ENCODE results near the gene EZH2. TPM values are rescaled to one million over a fixed set of nuclear protein-coding genes. Genes with fewer than 3 reads are reported as not detected.

The EZH2 gene
- 2.3 TPM for total RNA-seq
- long read RNA-seq, partial matches to known transcripts: 0 of 11 reads
- long read RNA-seq, other reads (novel, unspliced or antisense): 7 of 11 reads

DNA sequence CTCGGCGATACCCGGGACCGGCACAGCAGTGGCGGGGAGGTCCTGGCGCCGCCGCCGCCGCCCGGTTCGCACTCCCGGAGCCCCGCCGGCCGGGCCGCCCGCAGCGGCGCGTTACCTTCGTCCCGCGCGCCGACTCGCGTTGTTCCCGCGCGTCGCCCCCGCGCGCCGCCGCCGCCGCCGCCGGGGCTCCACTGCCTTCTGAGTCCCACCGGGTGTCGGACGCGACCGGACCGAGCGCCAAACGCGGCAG is at the start of gene EZH2:
Gene EZH2, minus strand, starts transcription at position 243 of the 250 bp plus-strand sequence. CDS start 36,993 bp downstream, outside the sequence.
- no peak for DNase-seq (ENCODE audit: low spot score)

DNA sequence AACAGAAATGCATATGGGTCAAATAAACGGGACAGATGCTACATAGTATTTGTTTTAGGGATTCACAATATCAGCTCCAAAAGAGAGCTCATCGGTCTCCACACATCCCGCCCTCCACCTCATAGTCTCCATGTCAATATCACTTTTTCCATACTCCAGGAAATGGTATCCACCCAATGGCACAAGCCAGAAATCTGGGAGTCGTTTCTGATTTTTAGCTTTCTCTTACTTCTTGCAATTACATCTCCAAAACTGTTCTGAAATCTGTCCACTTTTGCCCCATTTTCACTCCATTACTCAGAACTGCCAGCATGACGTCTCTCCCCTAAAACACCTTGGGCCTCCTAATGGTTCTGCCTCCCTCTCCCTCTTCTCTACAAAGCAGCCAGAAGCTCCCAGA is 47.4 kb upstream of the EZH2 start:
- DNase-seq (ENCODE audit: low spot score): no peak

DNA sequence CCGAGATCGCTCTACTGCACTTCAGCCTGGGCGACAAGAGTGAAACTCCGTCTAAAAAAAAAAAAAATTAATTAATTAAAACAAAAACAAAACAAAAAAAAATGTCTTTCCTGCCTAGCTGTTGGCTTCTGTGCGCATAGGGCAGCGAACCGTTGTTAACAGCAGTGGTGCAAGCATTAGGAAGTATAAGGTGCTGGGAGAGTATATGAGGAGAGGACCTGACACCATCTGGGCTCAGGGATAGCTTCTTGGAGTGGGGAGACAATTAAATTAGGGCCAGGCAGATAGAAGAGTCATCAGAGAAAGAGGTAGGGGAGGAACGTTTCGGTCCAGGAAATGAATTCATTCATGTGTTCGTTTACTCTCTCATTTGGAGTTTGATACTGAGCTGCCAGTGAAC is 46.2 kb upstream of the EZH2 start:
- DNase-seq (ENCODE audit: low spot score): no peak

DNA sequence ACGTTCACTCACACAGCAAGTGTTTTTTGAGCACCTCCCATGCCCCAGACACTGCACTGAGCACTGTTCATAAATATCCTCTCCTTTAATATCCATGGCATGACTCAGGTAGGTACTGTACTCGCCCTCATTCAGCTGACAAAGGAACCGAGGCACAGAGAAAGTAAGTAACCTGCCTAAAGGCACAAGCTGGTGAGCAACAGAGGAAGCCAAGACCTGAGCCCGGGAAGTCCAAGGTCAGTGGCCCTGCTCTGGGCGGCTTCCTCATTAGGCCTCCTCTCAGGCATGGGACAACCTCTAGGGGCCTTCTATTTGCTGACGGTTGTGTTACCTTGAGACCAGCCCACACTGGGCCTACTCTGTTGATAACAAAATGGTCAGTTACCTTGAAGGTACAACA is 45.1 kb upstream of the EZH2 start:
- no peak for DNase-seq (ENCODE audit: low spot score)

DNA sequence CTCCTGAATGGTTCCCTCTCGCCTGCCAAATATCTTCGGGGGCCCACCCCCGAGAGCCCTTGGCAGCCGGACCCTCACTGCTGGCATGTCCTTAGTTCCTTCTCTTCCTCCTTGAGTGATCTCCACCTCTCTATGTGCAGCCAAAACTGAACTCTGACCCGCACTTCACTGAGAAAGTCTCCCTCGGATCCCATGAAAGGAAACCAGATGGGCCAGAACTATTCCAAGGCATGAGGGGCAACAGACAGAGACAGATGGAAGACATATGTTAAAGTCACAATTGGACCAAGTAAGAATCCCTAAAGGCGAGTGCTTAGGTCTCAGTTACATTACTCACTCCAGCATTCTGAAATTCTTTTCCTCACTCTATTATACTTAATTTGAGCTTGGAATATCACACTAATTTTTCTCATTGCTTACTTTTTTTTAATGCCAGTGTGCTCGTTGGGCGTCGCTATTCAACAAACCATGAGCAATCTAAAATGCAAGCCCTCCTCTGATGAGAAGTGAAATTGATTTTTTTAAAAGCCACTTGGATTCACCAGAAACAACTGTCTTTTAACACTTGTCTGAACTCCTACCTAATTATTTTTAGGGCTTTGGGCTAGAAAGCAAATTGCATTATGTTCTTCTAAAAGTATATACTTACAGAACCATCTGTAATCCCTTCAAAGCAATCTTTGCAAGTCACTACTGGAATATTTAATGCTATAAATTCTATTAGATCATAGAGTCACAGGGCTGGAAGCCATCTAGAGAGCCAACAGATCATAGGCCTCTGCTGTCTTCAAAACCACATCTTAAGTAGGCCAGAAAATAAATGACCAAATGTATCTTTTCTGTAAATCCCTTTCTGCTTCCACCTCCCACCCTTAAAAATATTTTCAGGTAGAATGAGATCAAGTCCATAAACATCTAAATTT is 43.3 kb upstream of the EZH2 start:
- peak; percentile 30 for DNase-seq (ENCODE audit: low spot score)

DNA sequence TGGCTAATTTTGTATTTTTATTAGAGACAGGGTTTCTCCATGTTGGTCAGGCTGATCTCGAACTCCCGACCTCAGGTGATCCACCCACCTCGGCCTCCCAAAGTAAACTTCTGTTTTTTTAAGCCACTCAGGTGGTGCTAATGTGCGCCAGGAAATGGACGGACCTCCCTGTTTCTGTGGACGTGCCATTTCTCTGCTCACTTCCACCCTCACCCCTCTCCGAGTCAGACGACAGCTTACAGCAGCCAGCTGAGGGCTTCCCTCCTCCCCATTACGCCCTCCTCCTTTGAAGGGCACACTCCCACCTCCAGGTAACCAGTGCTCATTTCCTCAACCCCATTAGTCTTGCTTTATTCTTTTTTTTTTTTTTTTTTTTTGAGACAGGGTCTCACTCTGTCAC is 41.7 kb upstream of the EZH2 start:
- DNase-seq (ENCODE audit: low spot score): peak; percentile 12

DNA sequence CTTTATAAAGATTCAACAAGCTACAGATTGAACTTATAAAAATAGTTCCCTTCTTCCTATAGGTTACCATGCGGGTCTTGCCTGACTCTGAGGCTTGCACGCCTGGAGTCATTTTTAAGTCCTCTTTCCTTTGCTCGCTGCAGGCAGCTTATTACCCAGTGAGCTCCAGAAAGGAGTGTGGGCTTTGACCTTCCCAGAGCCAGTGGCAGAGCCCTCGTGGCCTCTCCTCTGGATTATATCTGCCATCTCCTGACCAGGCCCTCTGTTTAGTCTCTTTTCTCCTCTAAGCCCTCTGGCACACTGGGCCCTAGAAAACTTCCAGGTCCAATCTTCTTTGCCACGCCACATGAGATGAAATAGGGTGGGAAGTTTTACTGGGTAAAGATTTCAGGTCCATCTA is 39.9 kb upstream of the EZH2 start:
- DNase-seq (ENCODE audit: low spot score): no peak

DNA sequence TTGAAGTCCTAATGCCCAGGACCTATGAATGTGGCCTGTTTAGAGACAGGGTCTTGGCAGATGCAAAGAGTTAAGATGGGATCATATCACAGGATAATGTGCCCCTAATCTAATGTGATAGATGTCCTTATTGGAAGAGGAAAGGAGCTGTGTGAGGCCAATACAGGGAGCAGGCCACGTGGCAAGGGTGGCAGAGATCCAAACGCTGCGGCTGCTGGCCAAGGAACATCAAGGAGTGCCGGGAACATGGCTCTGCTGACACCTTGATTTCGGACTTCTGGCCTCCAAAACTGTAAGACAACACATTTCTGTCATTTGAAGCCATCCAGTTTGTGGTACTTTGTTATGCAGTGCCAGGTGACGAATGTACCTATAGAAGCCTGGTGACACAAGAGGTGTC is 37.7 kb upstream of the EZH2 start:
- DNase-seq (ENCODE audit: low spot score): no peak

DNA sequence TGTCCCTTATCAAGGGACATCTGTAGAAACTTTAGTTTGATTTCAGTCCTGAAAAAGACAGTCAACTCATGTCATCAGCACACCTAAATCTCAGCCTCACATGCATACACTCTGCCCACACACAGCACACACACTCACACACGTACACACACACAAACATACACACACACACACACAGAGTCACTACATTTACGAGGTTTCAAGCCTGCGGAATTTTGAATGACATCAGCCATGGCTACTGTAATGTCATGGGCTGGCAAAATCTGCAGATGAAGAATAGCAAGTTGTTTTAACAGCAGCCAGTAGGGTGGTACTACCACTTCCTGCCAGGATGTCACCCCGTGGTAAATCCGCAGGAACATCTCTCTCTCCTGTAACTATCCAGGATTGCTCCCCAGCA is 37.1 kb upstream of the EZH2 start:
- DNase-seq (ENCODE audit: low spot score): peak; percentile 64

DNA sequence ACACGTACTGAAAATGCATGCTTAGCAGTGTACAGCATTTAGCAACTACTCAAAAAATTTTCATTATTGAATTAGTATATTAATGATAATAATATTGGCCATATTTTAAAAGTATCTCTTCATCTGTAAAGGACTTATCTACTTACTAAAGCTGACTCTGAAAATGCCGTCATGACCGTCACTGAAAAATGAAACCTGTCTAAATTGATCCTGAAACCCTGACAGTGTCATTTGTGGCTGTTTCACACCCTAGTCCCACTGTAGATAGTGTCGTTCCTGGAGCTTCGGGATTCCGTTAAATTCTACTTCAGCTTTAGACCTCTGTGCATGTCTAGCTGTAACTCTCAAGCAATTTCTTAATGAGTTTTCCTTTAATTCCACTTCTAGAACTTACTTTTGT is 35.8 kb upstream of the EZH2 start:
- DNase-seq (ENCODE audit: low spot score): no peak

DNA sequence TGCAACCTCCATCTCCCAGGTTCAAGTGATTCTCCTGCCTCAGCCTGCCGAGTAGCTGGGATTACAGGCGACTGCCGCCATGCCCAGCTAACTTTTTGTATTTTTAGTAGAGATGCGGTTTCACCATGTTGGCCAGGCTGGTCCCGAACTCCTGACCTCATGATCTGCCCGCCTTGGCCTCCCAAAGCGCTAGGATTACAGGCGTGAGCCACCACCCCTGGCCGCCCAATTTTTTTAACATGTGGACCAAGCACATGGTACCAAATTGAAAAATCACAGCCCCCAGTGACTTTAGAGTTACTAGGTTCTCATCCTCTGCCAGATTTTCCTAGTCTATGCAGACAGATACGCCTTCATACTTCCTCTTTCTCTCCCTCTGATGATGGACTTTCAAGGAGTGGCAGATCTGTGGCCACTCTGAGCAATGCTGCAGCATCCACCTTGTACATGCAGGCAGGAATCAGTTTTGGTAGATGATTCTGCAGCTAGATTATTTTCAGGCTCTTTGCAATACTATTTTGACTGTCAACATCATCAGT is 34.0 kb upstream of the EZH2 start:
- peak; percentile 20 for DNase-seq (ENCODE audit: low spot score)

DNA sequence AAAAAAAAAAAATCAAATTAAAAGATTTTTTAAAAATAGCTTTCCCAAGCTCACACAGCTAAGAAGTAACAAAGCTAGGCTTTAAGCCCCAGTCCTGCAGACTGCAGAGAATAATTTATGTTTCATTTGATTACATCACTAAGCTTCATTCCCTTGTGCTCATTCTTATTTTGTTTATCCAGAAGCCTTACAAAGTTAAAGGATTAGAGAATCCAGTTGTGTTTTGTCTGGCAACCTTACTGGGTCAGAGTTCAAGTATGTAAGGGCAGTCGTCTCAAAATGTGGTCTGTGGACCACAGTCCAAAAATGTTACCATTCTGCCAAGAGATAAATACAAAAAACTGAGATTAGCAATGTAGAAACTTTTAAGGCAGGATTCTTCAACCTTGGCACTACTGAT is 32.1 kb upstream of the EZH2 start:
- no peak for DNase-seq (ENCODE audit: low spot score)

DNA sequence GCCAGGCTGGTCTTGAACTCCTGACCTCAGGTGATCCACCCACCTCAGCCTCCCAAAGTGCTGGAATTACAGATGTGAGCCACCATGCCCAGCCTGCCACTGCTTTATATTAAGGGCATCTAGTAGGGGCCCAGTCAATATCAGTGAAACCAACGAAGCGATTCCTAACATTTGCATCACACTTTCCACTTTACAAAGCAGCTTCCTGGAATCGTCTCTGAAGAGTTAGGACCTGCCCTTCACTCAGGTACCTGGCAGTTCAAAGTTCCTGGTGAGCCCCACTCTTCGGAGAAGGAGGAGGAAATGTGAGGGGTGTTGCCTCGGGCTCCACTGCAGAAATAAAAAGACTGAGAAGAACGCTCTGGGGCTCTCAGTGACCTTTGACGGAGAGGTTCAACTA is 31.1 kb upstream of the EZH2 start:
- peak; percentile 49 for DNase-seq (ENCODE audit: low spot score)

DNA sequence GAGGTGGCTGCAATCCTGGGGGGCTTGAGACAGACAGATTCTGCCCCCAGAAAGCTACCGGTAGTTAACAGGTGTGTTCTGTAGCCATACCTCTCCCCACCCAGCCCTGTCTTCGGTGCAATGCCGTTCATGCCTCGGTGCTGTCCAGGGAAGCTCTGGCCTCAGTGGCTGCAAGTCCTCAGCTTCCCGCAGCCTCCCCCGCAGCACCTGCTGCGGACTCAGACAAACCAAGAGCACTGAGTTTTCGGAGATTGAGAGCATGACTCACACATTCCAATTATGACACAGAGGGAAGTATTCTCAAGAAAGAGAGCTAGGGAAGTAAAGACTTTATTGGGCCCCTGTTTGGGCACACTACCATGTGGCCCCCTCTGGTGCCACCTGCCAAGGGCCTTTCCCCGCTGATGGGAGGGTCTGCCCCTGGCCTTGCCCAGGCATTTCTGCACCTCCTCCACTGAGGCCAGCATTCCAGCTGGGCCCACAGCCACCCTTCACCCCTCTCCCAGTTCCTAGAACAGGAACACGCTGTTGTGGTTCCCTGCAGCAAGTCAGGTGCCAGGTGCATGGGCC is 30.2 kb upstream of the EZH2 start:
- peak; percentile 65 for DNase-seq (ENCODE audit: low spot score)

DNA sequence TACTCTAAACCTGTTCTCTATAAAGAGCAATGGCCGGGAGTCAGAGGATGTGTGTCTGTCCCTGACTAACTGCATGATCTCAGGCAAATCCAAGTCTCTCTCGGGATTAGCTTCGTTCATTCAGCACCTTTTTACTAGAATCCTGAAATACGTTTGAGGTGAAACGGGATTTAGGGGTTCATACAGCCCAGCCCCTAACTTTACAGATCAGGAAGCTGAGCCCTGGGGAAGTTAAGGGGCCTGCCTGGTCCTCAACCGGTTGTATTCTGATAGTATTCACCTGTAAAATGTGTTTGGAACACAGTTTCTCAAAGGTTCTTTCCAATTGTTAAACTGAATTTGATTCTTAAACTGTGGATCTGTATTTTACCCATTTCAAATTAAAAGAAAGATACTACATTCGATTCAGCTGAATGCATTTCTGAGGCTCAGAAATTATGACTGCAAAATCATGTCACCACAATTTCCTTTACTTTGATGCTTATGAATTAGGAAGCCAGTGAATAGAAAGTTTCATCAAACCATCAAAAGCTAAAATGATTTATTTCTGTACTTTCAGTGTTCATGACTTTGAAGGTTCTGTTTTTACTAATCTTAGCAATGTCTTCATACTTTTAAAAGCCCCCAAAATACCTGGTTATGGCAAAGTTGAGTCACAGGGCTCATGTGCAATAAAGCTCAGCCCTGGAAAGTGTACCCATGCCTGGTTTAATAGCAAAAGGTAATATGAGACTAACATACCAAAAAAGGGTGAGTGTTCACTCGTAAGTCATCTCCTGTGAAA is 28.9 kb upstream of the EZH2 start:
- DNase-seq (ENCODE audit: low spot score): no peak

DNA sequence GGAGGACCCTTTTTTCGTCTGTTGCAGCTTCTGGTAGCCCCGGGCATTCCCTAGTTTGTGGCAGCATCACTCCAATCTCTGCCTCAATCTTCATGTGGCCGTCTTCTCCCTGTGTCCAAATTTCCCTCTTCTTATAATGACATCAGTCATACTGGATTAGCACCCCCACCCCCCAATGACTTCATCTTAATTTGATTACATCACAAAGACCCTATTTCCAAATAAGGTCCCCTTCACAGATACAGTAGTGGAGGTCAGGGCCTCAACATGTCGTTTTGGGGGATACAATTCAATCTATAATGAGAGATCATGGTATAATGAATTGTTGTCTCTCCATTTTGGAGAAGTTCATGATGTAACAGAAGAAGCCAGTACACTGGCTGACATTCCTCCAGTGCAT is 28.1 kb upstream of the EZH2 start:
- DNase-seq (ENCODE audit: low spot score): no peak

DNA sequence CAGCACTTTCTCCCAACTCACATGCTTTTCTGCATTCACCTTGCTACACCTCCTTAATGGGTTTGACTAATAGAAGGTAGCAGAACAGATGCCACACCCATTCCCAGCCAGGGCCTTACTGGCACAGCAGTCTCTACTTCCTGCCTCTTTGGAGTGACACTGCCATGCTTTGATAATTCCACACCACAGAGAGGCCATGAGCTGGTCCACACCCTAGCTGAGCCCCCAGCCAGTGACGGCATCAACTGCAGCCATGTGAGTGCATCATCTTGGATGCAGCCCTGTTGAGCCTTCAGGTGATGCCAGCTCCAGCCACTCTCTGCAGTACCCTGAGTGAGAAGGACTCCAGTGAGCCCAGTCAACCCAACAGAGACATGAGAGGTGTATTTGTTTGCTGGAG is 27.5 kb upstream of the EZH2 start:
- peak; percentile 76 for DNase-seq (ENCODE audit: low spot score)

DNA sequence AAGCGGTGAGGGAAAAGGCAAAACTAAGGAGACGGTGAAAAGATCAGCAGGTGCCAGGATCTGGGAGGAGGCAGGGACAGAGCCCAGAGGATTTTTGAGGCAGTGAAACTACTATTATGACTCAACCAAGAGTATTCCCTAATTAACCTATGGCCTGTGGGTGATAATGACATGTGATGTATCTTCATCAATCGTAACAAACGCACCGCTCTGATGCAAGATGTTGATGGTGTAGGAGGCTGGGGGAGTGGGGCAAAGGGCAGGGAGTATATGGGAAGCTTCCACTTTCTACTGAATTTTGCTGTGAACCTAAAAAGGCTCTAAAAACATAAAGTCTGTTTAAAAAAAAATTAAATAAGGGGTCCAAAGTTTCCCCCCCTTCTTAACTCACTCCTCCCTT is 25.5 kb upstream of the EZH2 start:
- DNase-seq (ENCODE audit: low spot score): no peak

DNA sequence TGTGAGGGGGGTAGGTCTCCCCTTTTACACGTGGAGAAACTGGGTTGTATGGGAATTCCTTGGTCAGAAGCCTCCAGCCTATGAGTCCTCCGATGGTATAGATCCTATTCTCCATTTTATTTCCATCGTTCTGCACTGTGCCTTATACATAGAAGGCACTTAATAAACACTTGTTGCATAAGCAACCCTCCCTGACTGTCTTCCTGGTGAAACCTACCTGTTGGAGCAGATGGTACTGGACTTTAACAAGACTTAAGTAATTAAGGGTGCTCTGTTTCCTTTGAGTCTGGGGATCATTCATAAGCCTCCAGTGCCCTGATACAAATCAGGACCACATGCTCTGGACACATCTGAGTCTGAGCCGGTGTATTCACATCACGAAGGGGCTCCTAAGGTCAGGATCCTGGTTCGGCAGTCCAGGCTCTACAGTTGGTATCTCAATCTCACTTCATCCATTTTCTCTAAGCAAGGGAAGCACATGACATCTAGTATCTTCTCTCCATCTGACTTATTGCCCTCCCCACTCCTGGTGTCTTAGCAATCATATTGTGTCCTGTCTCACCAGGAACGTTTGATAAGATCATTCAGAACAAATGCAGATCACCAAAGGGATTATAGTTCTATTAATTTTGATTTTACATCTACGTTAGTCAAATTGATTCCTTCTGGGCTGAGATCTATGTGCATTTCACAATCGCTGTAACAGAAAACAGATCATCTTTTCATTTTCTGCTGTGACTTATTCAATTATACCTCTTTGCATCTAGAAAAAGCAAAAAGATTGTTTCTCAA is 22.8 kb upstream of the EZH2 start:
- no peak for DNase-seq (ENCODE audit: low spot score)

DNA sequence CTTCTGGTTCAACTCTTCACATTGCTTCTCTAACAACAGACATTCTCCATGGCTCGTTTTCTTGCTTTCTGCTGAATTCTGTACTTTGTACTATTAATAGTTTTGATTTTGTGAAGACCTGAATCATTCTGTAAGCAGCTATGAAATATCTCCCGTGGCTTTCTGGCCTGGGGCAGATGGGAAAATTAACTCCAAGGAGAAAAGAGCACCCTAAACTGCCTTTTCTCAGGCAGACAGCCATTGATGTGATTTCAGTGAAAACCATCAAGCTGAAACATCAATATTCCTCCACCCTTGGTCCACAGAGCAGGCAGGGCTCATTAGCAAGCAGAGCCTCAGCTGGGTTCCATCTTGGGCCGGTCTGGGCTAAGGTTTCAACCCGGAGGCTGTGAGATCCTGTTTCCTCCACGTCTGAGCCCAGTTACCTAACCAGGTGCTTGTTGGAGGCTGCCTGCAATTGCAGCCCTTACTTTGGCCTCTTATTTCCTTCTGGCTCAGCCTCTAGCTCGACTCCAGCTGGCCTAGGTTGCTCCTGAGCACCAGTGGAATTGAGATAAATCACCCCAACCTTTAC is 21.1 kb upstream of the EZH2 start:
- DNase-seq (ENCODE audit: low spot score): no peak

DNA sequence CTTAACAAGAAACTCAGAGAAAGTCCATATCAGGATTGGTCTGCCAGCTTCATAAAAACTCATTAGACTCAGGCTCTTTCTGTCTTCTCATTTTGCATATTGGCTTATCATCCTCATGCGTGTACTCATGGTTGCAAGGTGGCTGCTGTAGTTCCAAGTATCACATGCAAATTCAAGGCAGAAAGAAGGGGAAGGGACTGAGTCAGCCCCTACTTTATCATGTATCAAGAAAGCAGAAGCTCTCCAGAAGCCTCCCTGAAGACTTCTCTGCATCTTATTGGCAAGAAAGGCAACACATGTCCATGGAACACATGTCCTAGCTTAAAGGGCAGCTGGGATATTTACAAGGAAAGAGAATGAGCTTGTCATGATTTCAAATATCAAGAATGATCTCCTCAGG is 19.4 kb upstream of the EZH2 start:
- no peak for DNase-seq (ENCODE audit: low spot score)

All from mesenteric fat pad (tissue), 1 donor.